PC-3 (cell line): Measurements from ENCODE around the gene C3.
"Not testable (repeated sequence)": the region's sequence is repeated elsewhere in the genome, so short reads cannot be mapped to it uniquely, and the experiment has no call there.

Experiments used
- CTCF ChIP-seq: fragments of 300-600 bp; sonication (generic); conservative IDR thresholded peaks from 2 replicates; pipeline ENCODE4 v1.5.1; 2017; ENCODE audit warnings: antibody characterized with exemption, low read depth, mild to moderate bottlenecking, low read length
- EZH2 ChIP-seq: fragments of 300-600 bp; sonication (generic); IDR thresholded peaks from one replicate; pipeline ENCODE4 v1.6.1; 2017; ENCODE audit warnings: antibody characterized with exemption, mild to moderate bottlenecking, low read length; ENCODE audit not compliant: unreplicated experiment

DNA sequence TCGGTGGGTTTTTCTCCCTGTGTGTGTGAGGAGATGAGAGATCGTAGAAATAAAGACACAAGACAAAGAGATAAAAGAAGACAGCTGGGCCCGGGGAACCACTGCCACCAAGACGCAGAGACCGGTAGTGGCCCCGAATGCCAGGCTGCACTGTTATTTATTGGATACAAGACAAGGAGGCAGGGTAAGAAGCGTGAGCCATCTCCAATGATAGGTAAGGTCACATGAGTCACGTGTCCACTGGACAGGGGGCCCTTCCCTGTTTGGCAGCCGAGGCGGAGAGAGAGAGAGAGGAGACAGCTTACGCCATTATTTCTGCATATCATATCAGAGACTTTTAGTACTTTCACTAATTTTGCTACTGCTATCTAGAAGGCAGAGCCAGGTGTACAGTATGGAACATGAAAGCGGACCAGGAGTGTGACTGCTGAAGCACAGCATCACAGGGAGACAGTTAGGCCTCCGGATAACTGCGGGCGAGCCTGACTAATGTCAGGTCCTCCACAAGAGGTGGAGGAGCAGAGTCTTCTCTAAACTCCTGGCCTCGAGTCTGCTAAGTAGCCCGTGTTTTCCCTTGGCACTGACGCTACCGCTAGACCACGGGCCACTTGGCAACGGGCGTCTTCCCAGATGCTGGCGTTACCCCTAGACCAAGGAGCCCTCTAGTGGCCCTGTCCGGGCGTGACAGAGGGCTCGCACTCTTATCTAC, 87.5 kb downstream of the C3 start:
- TF ChIP-seq CTCF = peak; percentile 66
- TF ChIP-seq EZH2 = not testable (repeated sequence)
